OCI-LY3 (cell line): ENCODE results near the gene RNF175.
A peak's percentile ranks its signal among the peaks of the same experiment; 100 is the strongest.

Source experiments
- H2AFZ ChIP-seq: fragments of 200-600, 300-600 bp; shearing (Covaris generic); 2 replicates; pipeline ENCODE4 v1.6.0; 2014; ENCODE audit warnings: antibody characterized with exemption, low read depth, low read length
- H3K27ac ChIP-seq: fragments of 200-600, 300-600 bp; sonication (generic); 2 replicates; pipeline ENCODE4 v1.5.1; 2014; ENCODE audit warnings: mild to moderate bottlenecking, low read length, moderate library complexity, mixed read lengths
- H3K27me3 ChIP-seq: fragments of 200-600, 300-600 bp; sonication (generic); 2 replicates; pipeline ENCODE4 v1.6.1; 2014; ENCODE audit warnings: low read depth, low read length, mixed read lengths
- H3K36me3 ChIP-seq: fragments of 200-600, 300-600 bp; sonication (generic); replicated peaks from 2 replicates; pipeline ENCODE3; 2014; ENCODE audit warnings: low read depth, low read length, mixed read lengths
- H3K4me1 ChIP-seq: fragments of 300-600, 200-600 bp; sonication (generic); 2 replicates; pipeline ENCODE4 v1.6.1; 2014; ENCODE audit warnings: low read length, mixed read lengths
- H3K4me2 ChIP-seq: fragments of 200-600, 300-600 bp; sonication (generic); 2 replicates; pipeline ENCODE4 v1.6.1; 2014; ENCODE audit warnings: low read length, mixed read lengths
- H3K4me3 ChIP-seq: fragments of 300-600, 200-600 bp; sonication (generic); 2 replicates; pipeline ENCODE4 v1.5.1; 2014; ENCODE audit warnings: antibody characterized with exemption, mild to moderate bottlenecking, low read length, moderate library complexity
- H3K79me2 ChIP-seq: fragments of 300-600, 200-600 bp; shearing (Covaris generic); 2 replicates; pipeline ENCODE4 v1.6.1; 2014; ENCODE audit warnings: mild to moderate bottlenecking, low read length, mixed read lengths
- H3K9ac ChIP-seq: fragments of 300-600, 200-600 bp; shearing (Covaris generic); 2 replicates; pipeline ENCODE4 v1.6.0; 2014; ENCODE audit warnings: mild to moderate bottlenecking, low read length, moderate library complexity
- H3K9me3 ChIP-seq: fragments of 200-600, 300-600 bp; shearing (Covaris generic); 2 replicates; pipeline ENCODE4 v1.6.1; 2014; ENCODE audit warnings: low read length, mixed read lengths; ENCODE audit not compliant: insufficient read depth
- H4K20me1 ChIP-seq: fragments of 200-600, 300-600 bp; sonication (generic); 2 replicates; pipeline ENCODE4 v1.6.1; 2016; ENCODE audit warnings: low read length, mixed read lengths; ENCODE audit not compliant: insufficient read depth
- CTCF ChIP-seq: fragments of 200-600, 300-600 bp; sonication (generic); IDR thresholded peaks from 2 replicates; pipeline ENCODE4 v1.5.1; 2014; ENCODE audit warnings: antibody characterized with exemption, low read length, low read depth
- EZH2phosphoT487 ChIP-seq: fragments of 200-600 bp; shearing (Covaris generic); IDR thresholded peaks from 2 replicates; pipeline ENCODE4 v1.6.1; 2018; ENCODE audit warnings: antibody characterized with exemption, mixed run types, low read depth

RNF175 gene

GRCh38 chr4:153759407-153760316 is at the start of gene RNF175:
TSS of gene RNF175 (minus strand) at chr4:153760024. CDS start at chr4:153759862, 162 bp downstream.
- Histone ChIP-seq H3K9me3 (no peaks in the 10 kb centered on the region), H4K20me1 (no peaks in the 10 kb centered on the region), H3K27ac (no peak within 1 kb of the TSS), H3K9ac (no peak within 1 kb of the TSS), H3K4me1 (no peaks in the 10 kb centered on the region), H3K36me3 (no peaks in the 10 kb centered on the region), H3K79me2 (no peaks in the 10 kb centered on the region), H3K4me3 (no peak within 1 kb of the TSS), H3K4me2 (no peak within 1 kb of the TSS), H2AFZ (no peak within 1 kb of the TSS), H3K27me3 (peaks cover 22% of the 10 kb centered on the region)
- TF ChIP-seq CTCF (no peak), EZH2phosphoT487 (no peak)

- no peaks in the 10 kb centered on the region for H4K20me1 ChIP-seq
- H3K4me2 ChIP-seq, result peak overlapping the region; percentile 71
- H3K4me3 ChIP-seq, result peak overlapping the region; percentile 60
- no peak for TF ChIP-seq CTCF
- no peak for TF ChIP-seq EZH2phosphoT487
- H3K27ac ChIP-seq, result peak overlapping the region; percentile 54
- peaks cover 54% of the 10 kb centered on the region for H3K4me1 ChIP-seq
- H3K36me3 ChIP-seq, result no peaks in the 10 kb centered on the region
- H3K9me3 ChIP-seq, result no peaks in the 10 kb centered on the region
- H3K79me2 ChIP-seq, result no peaks in the 10 kb centered on the region
- H2AFZ ChIP-seq, result no peak overlapping the region
- peak overlapping the region; percentile 8; the same call in 1 of the 2 replicates for H3K9ac ChIP-seq
- no peaks in the 10 kb centered on the region for H3K27me3 ChIP-seq
Measured at GRCh38 chr4:153809307-153809706, 49.5 kb upstream of the RNF175 start.

GRCh38 chr4:153808175-153808574 is 48.4 kb upstream of the RNF175 start:
- no peak overlapping the region for H3K4me3 ChIP-seq
- no peak overlapping the region for H3K9ac ChIP-seq
- no peaks in the 10 kb centered on the region for H3K27me3 ChIP-seq
- no peak overlapping the region for H3K27ac ChIP-seq
- no peaks in the 10 kb centered on the region for H3K36me3 ChIP-seq
- no peaks in the 10 kb centered on the region for H4K20me1 ChIP-seq
- peaks cover 44% of the 10 kb centered on the region for H3K4me1 ChIP-seq
- no peak overlapping the region for H2AFZ ChIP-seq
- H3K79me2 ChIP-seq, result no peaks in the 10 kb centered on the region
- no peak overlapping the region for H3K4me2 ChIP-seq
- TF ChIP-seq EZH2phosphoT487 (no peak), CTCF (no peak)
- no peaks in the 10 kb centered on the region for H3K9me3 ChIP-seq

- H3K4me2 ChIP-seq, result no peak overlapping the region
- no peaks in the 10 kb centered on the region for H3K27me3 ChIP-seq
- no peaks in the 10 kb centered on the region for H3K36me3 ChIP-seq
- H3K9ac ChIP-seq, result no peak overlapping the region
- no peak overlapping the region for H3K4me3 ChIP-seq
- TF ChIP-seq EZH2phosphoT487 (no peak), CTCF (no peak)
- no peaks in the 10 kb centered on the region for H3K9me3 ChIP-seq
- H2AFZ ChIP-seq, result no peak overlapping the region
- no peaks in the 10 kb centered on the region for H4K20me1 ChIP-seq
- no peaks in the 10 kb centered on the region for H3K79me2 ChIP-seq
- peaks cover 23% of the 10 kb centered on the region for H3K4me1 ChIP-seq
- H3K27ac ChIP-seq, result no peak overlapping the region
Measured at GRCh38 chr4:153806073-153806472, 46.2 kb upstream of the RNF175 start.
